Mucosa of descending colon (tissue), 3 donors: ENCODE results near the gene DCHS2. TPM values are rescaled to one million over a fixed set of nuclear protein-coding genes. Genes with fewer than 3 reads are reported as not detected.

Experiments used
- ATAC-seq: fragments of 200-7000 bp; cut with Tn5 transposase; one replicate; pipeline ENCODE4 v1.9.1; 2020; ENCODE audit warnings: mild to moderate bottlenecking, moderate library complexity
- DNase-seq, 3 donors: peaks; one replicate each; pipeline ENCODE4 v3.0.0-alpha.2; 2020
- H3K36me3 ChIP-seq: fragments of 200-600 bp; one replicate; pipeline ENCODE4 v1.8.0; 2021; ENCODE audit warnings: low read depth, mild to moderate bottlenecking
- H3K4me1 ChIP-seq: fragments of 200-600 bp; one replicate; pipeline ENCODE4 v1.8.0; 2021; ENCODE audit warnings: low read depth, mild to moderate bottlenecking
- H3K4me3 ChIP-seq: fragments of 200-600 bp; one replicate; pipeline ENCODE4 v1.8.0; 2021; ENCODE audit warnings: mild to moderate bottlenecking
- H3K9me3 ChIP-seq: fragments of 200-600 bp; one replicate; pipeline ENCODE4 v1.8.0; 2021; ENCODE audit warnings: mild to moderate bottlenecking
- intact Hi-C, 2 donors: fragments of 100-400 bp; cut with DNase I in 1 of 2; cut with micrococcal nuclease in 1 of 2; formaldehyde crosslinking; loops; one replicate each; pipeline versions ENCODE4 v1.11.0 to v1.11.1; 2022; cut with DNase I, micrococcal nuclease
- total RNA-seq, 3 donors: library from RNA; stranded (reverse); fragmentation: NEBNext Ultra II Directional in 2 of 3; extraction: Animal tissue kit (Norgen Biotek cat#: 25700) in 2 of 3; gene quantifications; one replicate each; pipeline versions ENCODE4 v1.2.1 to v1.2.4, GENCODE V29; 2021 to 2023
- TF ChIP-seq, protein P1 (sequence below): fragments of 200-600 bp; IDR thresholded peaks from one replicate; pipeline ENCODE4 v1.8.0; 2022; ENCODE audit warnings: antibody characterized with exemption, mild to moderate bottlenecking
- donor health status: DM: no; HTN: no; CAD: no; lungs with moderate emphysema.
- donor health status: DM: no; HTN: no; CAD: no.
- donor health status: DM: no; HTN: yes; CAD: no.

The DCHS2 gene
- total RNA-seq, 3 donors from 2014 or later = 0.58 to 9.6 (median 1.1) TPM

DNA sequence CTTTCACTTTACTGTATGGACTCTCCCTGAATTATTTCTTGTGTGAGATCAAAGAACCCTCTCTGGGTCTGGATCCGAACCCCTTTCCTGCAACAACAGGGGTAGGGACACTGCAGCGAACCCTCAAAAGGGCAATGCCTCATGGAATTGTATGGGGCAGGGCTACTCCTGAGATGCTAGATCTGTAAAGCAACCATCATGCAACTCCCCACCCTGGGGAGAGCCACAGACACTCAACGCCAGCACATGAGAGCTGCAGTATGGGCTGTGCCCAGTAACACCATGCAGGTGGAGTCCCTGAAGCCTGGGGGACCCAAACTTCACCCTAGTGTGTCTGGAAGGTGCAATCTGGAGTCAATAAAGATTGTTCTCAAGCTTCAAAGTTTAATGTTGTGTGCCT, 304.7 kb downstream of the DCHS2 start:
- Histone ChIP-seq H3K4me1 (no peaks in the 10 kb centered on the region), H3K4me3 (no peak overlapping the region), H3K36me3 (no peaks in the 10 kb centered on the region), H3K9me3 (no peaks in the 10 kb centered on the region)
- DNase-seq (no peak), ATAC-seq (no peak)
- intact Hi-C loops = no loop called here
- TF ChIP-seq, protein P1, sequence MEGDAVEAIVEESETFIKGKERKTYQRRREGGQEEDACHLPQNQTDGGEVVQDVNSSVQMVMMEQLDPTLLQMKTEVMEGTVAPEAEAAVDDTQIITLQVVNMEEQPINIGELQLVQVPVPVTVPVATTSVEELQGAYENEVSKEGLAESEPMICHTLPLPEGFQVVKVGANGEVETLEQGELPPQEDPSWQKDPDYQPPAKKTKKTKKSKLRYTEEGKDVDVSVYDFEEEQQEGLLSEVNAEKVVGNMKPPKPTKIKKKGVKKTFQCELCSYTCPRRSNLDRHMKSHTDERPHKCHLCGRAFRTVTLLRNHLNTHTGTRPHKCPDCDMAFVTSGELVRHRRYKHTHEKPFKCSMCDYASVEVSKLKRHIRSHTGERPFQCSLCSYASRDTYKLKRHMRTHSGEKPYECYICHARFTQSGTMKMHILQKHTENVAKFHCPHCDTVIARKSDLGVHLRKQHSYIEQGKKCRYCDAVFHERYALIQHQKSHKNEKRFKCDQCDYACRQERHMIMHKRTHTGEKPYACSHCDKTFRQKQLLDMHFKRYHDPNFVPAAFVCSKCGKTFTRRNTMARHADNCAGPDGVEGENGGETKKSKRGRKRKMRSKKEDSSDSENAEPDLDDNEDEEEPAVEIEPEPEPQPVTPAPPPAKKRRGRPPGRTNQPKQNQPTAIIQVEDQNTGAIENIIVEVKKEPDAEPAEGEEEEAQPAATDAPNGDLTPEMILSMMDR = no peak

DNA sequence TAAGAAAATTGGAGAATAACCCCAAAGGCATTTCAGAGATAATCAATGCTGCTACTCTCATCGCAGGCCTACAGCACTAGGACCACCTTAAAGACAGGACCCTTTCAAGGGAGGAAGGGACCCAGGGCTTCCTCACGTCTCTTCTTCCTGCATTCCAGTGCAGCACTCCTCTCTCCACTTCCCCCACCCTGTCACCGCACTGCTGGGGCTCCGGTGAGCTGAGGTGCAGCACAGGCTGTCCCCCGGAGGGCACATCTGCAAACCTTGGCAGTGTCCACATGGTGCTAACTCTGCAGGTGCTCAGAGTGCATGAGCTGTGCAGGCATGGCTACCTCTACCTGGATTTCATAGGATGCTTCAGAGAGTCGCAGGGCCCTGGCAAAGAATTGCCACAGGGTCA, 305.6 kb downstream of the DCHS2 start:
- Histone ChIP-seq H3K4me3 (no peak overlapping the region), H3K9me3 (no peaks in the 10 kb centered on the region), H3K4me1 (no peaks in the 10 kb centered on the region), H3K36me3 (no peaks in the 10 kb centered on the region)
- no peak for ATAC-seq
- DNase-seq = peak in 1 of 3 donors; percentile 31
- intact Hi-C loops = no loop called here
- TF ChIP-seq, protein P1 = no peak

DNA sequence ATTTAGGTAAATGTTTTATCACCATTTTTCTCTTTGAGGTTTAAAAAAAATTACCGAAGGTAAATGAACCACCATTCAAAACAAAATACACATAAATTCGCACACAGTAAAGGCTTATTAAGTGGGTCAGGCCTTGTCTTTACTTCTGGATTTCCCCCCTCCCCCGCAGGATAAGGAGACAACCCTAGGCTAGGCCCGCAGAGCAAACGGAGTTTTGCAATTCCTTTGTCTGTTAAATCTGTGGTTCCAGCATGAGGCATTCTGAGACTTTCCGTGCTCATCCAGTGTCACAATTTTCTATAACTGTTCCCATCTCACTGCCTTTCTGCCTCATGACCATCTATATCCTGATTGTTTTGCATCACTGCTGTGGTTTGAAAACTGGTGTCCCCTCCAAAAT, 307.4 kb downstream of the DCHS2 start:
- DNase-seq (no peak), ATAC-seq (no peak)
- Histone ChIP-seq H3K9me3 (no peaks in the 10 kb centered on the region), H3K36me3 (no peaks in the 10 kb centered on the region), H3K4me1 (no peaks in the 10 kb centered on the region), H3K4me3 (no peak overlapping the region)
- TF ChIP-seq, protein P1 = no peak
- intact Hi-C loops = no loop called here

DNA sequence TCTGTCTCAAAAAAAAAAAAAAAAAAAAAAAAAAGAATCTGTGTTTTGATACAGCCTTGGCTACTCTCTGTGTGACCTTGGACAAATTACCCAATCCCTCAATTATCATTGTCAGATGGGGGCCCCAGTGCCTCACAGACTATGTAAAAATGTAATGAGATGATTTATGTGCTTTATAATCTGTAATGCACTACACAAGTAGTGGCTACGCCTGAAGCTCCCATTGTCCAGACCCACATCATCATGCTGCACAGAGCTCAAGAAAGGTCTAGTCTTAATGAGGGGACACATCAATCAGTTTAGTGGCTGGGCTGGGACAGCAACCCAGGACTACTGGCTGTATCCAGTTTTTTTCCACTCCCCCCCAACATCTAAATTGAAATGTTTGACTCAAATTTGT, 308.3 kb downstream of the DCHS2 start:
- no peaks in the 10 kb centered on the region for H3K4me1 ChIP-seq
- H3K36me3 ChIP-seq = no peaks in the 10 kb centered on the region
- TF ChIP-seq, protein P1 = no peak
- no peak overlapping the region for H3K4me3 ChIP-seq
- no peak for ATAC-seq
- intact Hi-C loops = no loop called here
- H3K9me3 ChIP-seq = no peaks in the 10 kb centered on the region
- no peak for DNase-seq

Other genes with a start within 250 kb of the DCHS2 start
- 10 to 100 TPM; 58.1 to 69.4 (median 63.1) TPM for gene PLRG1, start 58.6 kb upstream of the DCHS2 start, total RNA-seq
- 1 to 10 TPM in 1 of 3 donors, under 1 TPM in 1, not detected in 1; 0.63 to 1.0 TPM for gene FGB, start 71.2 kb upstream of the DCHS2 start, total RNA-seq
- under 1 TPM in 1 of 3 donors, not detected in 2; 0.84 TPM for gene FGA, start 98.9 kb upstream of the DCHS2 start, total RNA-seq
- under 1 TPM in 1 of 3 donors, not detected in 2; 0.69 TPM for gene FGG, start 120.9 kb upstream of the DCHS2 start, total RNA-seq